Measurements from ENCODE around the gene ZBTB9.

Gene ZBTB9

GRCh38 chr6:33412140-33413009 lies 42.0 kb upstream of the ZBTB9 start:
- H3K27me3 ChIP-seq (ENCODE audit: control insufficient read depth in 5 of 5, insufficient read depth in 4 of 5, low read length in 5 of 5), result no peaks in the 10 kb centered on the region
- H3K9ac ChIP-seq (ENCODE audit: low read length in 5 of 5), result peak overlapping the region in 1 of 5 donors; percentile 56
- H3K4me3 ChIP-seq (ENCODE audit: low read depth in 1 of 5, low read length in 5 of 5), result peak overlapping the region in 2 of 5 donors; percentile 12 to 84
- H3K27ac ChIP-seq (ENCODE audit: low read depth, low read length), result no peak overlapping the region
- H3K36me3 ChIP-seq (ENCODE audit: control insufficient read depth in 5 of 5, insufficient read depth in 5 of 5, low read length in 5 of 5), result peaks cover 0 to 45% (median 40%) of the 10 kb centered on the region in 5 donors
- no peaks in the 10 kb centered on the region for H3K9me3 ChIP-seq (ENCODE audit: control insufficient read depth in 5 of 5, low read length in 5 of 5)
- H3K4me1 ChIP-seq (ENCODE audit: control insufficient read depth in 5 of 5, insufficient read depth in 5 of 5, low read length in 5 of 5), result peaks cover 1 to 50% (median 43%) of the 10 kb centered on the region in 5 donors

- H3K9ac ChIP-seq (ENCODE audit: low read length in 5 of 5), result no peak overlapping the region
- H3K9me3 ChIP-seq (ENCODE audit: control insufficient read depth in 5 of 5, low read length in 5 of 5), result no peaks in the 10 kb centered on the region
- peaks cover 7 to 60% (median 52%) of the 10 kb centered on the region in 5 donors for H3K4me1 ChIP-seq (ENCODE audit: control insufficient read depth in 5 of 5, insufficient read depth in 5 of 5, low read length in 5 of 5)
- H3K4me3 ChIP-seq (ENCODE audit: low read depth in 1 of 5, low read length in 5 of 5), result no peak overlapping the region
- peaks cover 0 to 45% (median 40%) of the 10 kb centered on the region in 5 donors for H3K36me3 ChIP-seq (ENCODE audit: control insufficient read depth in 5 of 5, insufficient read depth in 5 of 5, low read length in 5 of 5)
- peaks cover 0 to 3% (median 0%) of the 10 kb centered on the region in 5 donors for H3K27me3 ChIP-seq (ENCODE audit: control insufficient read depth in 5 of 5, insufficient read depth in 4 of 5, low read length in 5 of 5)
- H3K27ac ChIP-seq (ENCODE audit: low read depth, low read length), result no peak overlapping the region
These were observed 40.9 kb upstream of the ZBTB9 start for GRCh38 chr6:33413241-33414120.

- H3K9me3 ChIP-seq (ENCODE audit: control insufficient read depth in 5 of 5, low read length in 5 of 5), result no peaks in the 10 kb centered on the region
- peaks cover 0 to 3% (median 0%) of the 10 kb centered on the region in 5 donors for H3K27me3 ChIP-seq (ENCODE audit: control insufficient read depth in 5 of 5, insufficient read depth in 4 of 5, low read length in 5 of 5)
- H3K4me1 ChIP-seq (ENCODE audit: control insufficient read depth in 5 of 5, insufficient read depth in 5 of 5, low read length in 5 of 5), result peaks cover 10 to 62% (median 53%) of the 10 kb centered on the region in 5 donors
- no peak overlapping the region for H3K27ac ChIP-seq (ENCODE audit: low read depth, low read length)
- peaks cover 0 to 45% (median 40%) of the 10 kb centered on the region in 5 donors for H3K36me3 ChIP-seq (ENCODE audit: control insufficient read depth in 5 of 5, insufficient read depth in 5 of 5, low read length in 5 of 5)
- no peak overlapping the region for H3K4me3 ChIP-seq (ENCODE audit: low read depth in 1 of 5, low read length in 5 of 5)
- no peak overlapping the region for H3K9ac ChIP-seq (ENCODE audit: low read length in 5 of 5)
These were observed 39.6 kb upstream of the ZBTB9 start for GRCh38 chr6:33414592-33415271.

GRCh38 chr6:33415831-33416230 lies 38.5 kb upstream of the ZBTB9 start:
- no peak overlapping the region for H3K27ac ChIP-seq (ENCODE audit: low read depth, low read length)
- no peak overlapping the region for H3K9ac ChIP-seq (ENCODE audit: low read length in 5 of 5)

GRCh38 chr6:33416386-33417127 lies 37.8 kb upstream of the ZBTB9 start:
- peak overlapping the region in 1 of 5 donors; percentile 82 for H3K9ac ChIP-seq (ENCODE audit: low read length in 5 of 5)
- H3K27ac ChIP-seq (ENCODE audit: low read depth, low read length), result peak overlapping the region; percentile 76
- peaks cover 0 to 45% (median 40%) of the 10 kb centered on the region in 5 donors for H3K36me3 ChIP-seq (ENCODE audit: control insufficient read depth in 5 of 5, insufficient read depth in 5 of 5, low read length in 5 of 5)
- peaks cover 10 to 54% (median 47%) of the 10 kb centered on the region in 5 donors for H3K4me1 ChIP-seq (ENCODE audit: control insufficient read depth in 5 of 5, insufficient read depth in 5 of 5, low read length in 5 of 5)
- H3K27me3 ChIP-seq (ENCODE audit: control insufficient read depth in 5 of 5, insufficient read depth in 4 of 5, low read length in 5 of 5), result peaks cover 0 to 3% (median 0%) of the 10 kb centered on the region in 5 donors
- H3K4me3 ChIP-seq (ENCODE audit: low read depth in 1 of 5, low read length in 5 of 5), result peak overlapping the region; percentile 70 to 86 (median 80)
- H3K9me3 ChIP-seq (ENCODE audit: control insufficient read depth in 5 of 5, low read length in 5 of 5), result no peaks in the 10 kb centered on the region

More at GRCh38 chr6:33415831-33416230, 38.5 kb upstream of the ZBTB9 start:
- peaks cover 10 to 58% (median 50%) of the 10 kb centered on the region in 5 donors for H3K4me1 ChIP-seq (ENCODE audit: control insufficient read depth in 5 of 5, insufficient read depth in 5 of 5, low read length in 5 of 5)
- no peaks in the 10 kb centered on the region for H3K9me3 ChIP-seq (ENCODE audit: control insufficient read depth in 5 of 5, low read length in 5 of 5)
- H3K4me3 ChIP-seq (ENCODE audit: low read depth in 1 of 5, low read length in 5 of 5), result no peak overlapping the region
- peaks cover 0 to 45% (median 40%) of the 10 kb centered on the region in 5 donors for H3K36me3 ChIP-seq (ENCODE audit: control insufficient read depth in 5 of 5, insufficient read depth in 5 of 5, low read length in 5 of 5)
- peaks cover 0 to 3% (median 0%) of the 10 kb centered on the region in 5 donors for H3K27me3 ChIP-seq (ENCODE audit: control insufficient read depth in 5 of 5, insufficient read depth in 4 of 5, low read length in 5 of 5)

- no peaks in the 10 kb centered on the region for H3K9me3 ChIP-seq (ENCODE audit: control insufficient read depth in 5 of 5, low read length in 5 of 5)
- H3K4me1 ChIP-seq (ENCODE audit: control insufficient read depth in 5 of 5, insufficient read depth in 5 of 5, low read length in 5 of 5), result peaks cover 10 to 46% (median 39%) of the 10 kb centered on the region in 5 donors
- peak overlapping the region; percentile 21 to 82 (median 62) for H3K9ac ChIP-seq (ENCODE audit: low read length in 5 of 5)
- peak overlapping the region; percentile 76 for H3K27ac ChIP-seq (ENCODE audit: low read depth, low read length)
- H3K36me3 ChIP-seq (ENCODE audit: control insufficient read depth in 5 of 5, insufficient read depth in 5 of 5, low read length in 5 of 5), result peaks cover 0 to 43% (median 38%) of the 10 kb centered on the region in 5 donors
- H3K4me3 ChIP-seq (ENCODE audit: low read depth in 1 of 5, low read length in 5 of 5), result peak overlapping the region; percentile 70 to 86 (median 80)
- peaks cover 0 to 3% (median 0%) of the 10 kb centered on the region in 5 donors for H3K27me3 ChIP-seq (ENCODE audit: control insufficient read depth in 5 of 5, insufficient read depth in 4 of 5, low read length in 5 of 5)
These were observed 37.1 kb upstream of the ZBTB9 start for GRCh38 chr6:33417128-33417902.

GRCh38 chr6:33417903-33418689 lies 36.3 kb upstream of the ZBTB9 start, which contains the start of gene CUTA:
TSS of gene CUTA (minus strand) at chr6:33418107. CDS start at chr6:33418000, 107 bp downstream.
- H3K9me3 ChIP-seq (ENCODE audit: control insufficient read depth in 5 of 5, low read length in 5 of 5), result no peaks in the 10 kb centered on the region
- peak within 1 kb of the TSS; percentile 76 for H3K27ac ChIP-seq (ENCODE audit: low read depth, low read length)
- H3K27me3 ChIP-seq (ENCODE audit: control insufficient read depth in 5 of 5, insufficient read depth in 4 of 5, low read length in 5 of 5), result peaks cover 0 to 3% (median 0%) of the 10 kb centered on the region in 5 donors
- peak within 1 kb of the TSS; percentile 53 to 82 (median 77) for H3K9ac ChIP-seq (ENCODE audit: low read length in 5 of 5)
- peak within 1 kb of the TSS; percentile 71 to 86 (median 80) for H3K4me3 ChIP-seq (ENCODE audit: low read depth in 1 of 5, low read length in 5 of 5)
- H3K4me1 ChIP-seq (ENCODE audit: control insufficient read depth in 5 of 5, insufficient read depth in 5 of 5, low read length in 5 of 5), result peaks cover 10 to 41% (median 37%) of the 10 kb centered on the region in 5 donors
- peaks cover 0 to 36% (median 30%) of the 10 kb centered on the region in 5 donors for H3K36me3 ChIP-seq (ENCODE audit: control insufficient read depth in 5 of 5, insufficient read depth in 5 of 5, low read length in 5 of 5)

All from subcutaneous abdominal adipose tissue (tissue), 5 donors.